Smooth muscle cell (in vitro differentiated cells): ENCODE measurements around the gene ADGRB3. TPM values are rescaled to one million over a fixed set of nuclear protein-coding genes. Genes with fewer than 3 reads are reported as not detected.

Source experiments
- DNase-seq: peaks from one replicate; lab custom pipeline; 2025; ENCODE audit not compliant: unreplicated experiment; lab: John Stamatoyannopoulos, UW
- H2AFZ ChIP-seq: fragments of 200-600 bp; sonication (generic); 2 replicates; pipeline ENCODE4 v1.6.0; 2016; ENCODE audit warnings: antibody characterized with exemption, low read depth, mild to moderate bottlenecking
- H3F3A ChIP-seq: fragments of 200-600 bp; sonication (generic); 2 replicates; pipeline ENCODE4 v1.6.0; 2017; ENCODE audit warnings: antibody characterized with exemption, low read depth
- H3K27ac ChIP-seq: fragments of 200-600 bp; sonication (generic); 2 replicates; pipeline ENCODE4 v1.5.1; 2016; ENCODE audit warnings: low read depth, mild to moderate bottlenecking
- H3K27me3 ChIP-seq: fragments of 200-600 bp; sonication (generic); 2 replicates; pipeline ENCODE4 v1.6.1; 2016; ENCODE audit warnings: low read depth, mild to moderate bottlenecking
- H3K36me3 ChIP-seq: fragments of 200-600 bp; sonication (generic); 2 replicates; pipeline ENCODE4 v1.5.1; 2016; ENCODE audit warnings: low read depth
- H3K4me1 ChIP-seq: fragments of 200-600 bp; sonication (generic); 2 replicates; pipeline ENCODE4 v1.5.1; 2016; ENCODE audit warnings: low read depth
- H3K4me2 ChIP-seq: fragments of 200-600 bp; sonication (generic); 2 replicates; pipeline ENCODE4 v1.6.0; 2016; ENCODE audit warnings: mild to moderate bottlenecking
- H3K4me3 ChIP-seq: fragments of 200-600 bp; sonication (generic); 2 replicates; pipeline ENCODE4 v1.5.1; 2016; ENCODE audit warnings: mild to moderate bottlenecking
- H3K79me2 ChIP-seq: fragments of 200-600 bp; sonication (generic); 2 replicates; pipeline ENCODE4 v1.6.0; 2016; ENCODE audit warnings: low read depth, mild to moderate bottlenecking
- H3K9ac ChIP-seq: fragments of 200-600 bp; sonication (generic); 2 replicates; pipeline ENCODE4 v1.6.0; 2016; ENCODE audit warnings: low read depth
- H3K9me3 ChIP-seq: fragments of 200-600 bp; sonication (generic); replicated peaks from 2 replicates; pipeline ENCODE4 v1.5.1; 2016; ENCODE audit warnings: low read depth
- H4K20me1 ChIP-seq: fragments of 200-600 bp; sonication (generic); 2 replicates; pipeline ENCODE4 v1.6.0; 2016; ENCODE audit warnings: low read depth
- WGBS: methylation state at CpG from one replicate; pipeline ENCODE4 v1.1.7; 2016; ENCODE audit warnings: low lambda C conversion rate; 5-methylcytosine and 5-hydroxymethylcytosine counted together
- polyA plus RNA-seq: library from polyadenylated mRNA; unstranded; fragments of >200 nt; fragmentation: Nextera tagmentation; extraction: Ambion mirVana; gene quantifications from 2 replicates; pipeline ENCODE4 v1.2.1, GENCODE V29; 2016
- total RNA-seq: library from RNA; depleted of rRNA; stranded (reverse); fragments of >200 nt; gene quantifications from 2 replicates; pipeline ENCODE4 v1.2.3, GENCODE V29; 2014
- TF ChIP-seq, protein P1 (sequence below): fragments of 200-600 bp; sonication (generic); IDR thresholded peaks from 2 replicates; pipeline ENCODE4 v1.5.1; 2017; ENCODE audit warnings: borderline replicate concordance, mild to moderate bottlenecking, antibody characterized with exemption; ENCODE audit not compliant: insufficient read depth, poor library complexity, severe bottlenecking

Gene ADGRB3
- total and polyA plus RNA-seq, 2 experiments from 2014 or later = 0.34 to 0.63 TPM

DNA sequence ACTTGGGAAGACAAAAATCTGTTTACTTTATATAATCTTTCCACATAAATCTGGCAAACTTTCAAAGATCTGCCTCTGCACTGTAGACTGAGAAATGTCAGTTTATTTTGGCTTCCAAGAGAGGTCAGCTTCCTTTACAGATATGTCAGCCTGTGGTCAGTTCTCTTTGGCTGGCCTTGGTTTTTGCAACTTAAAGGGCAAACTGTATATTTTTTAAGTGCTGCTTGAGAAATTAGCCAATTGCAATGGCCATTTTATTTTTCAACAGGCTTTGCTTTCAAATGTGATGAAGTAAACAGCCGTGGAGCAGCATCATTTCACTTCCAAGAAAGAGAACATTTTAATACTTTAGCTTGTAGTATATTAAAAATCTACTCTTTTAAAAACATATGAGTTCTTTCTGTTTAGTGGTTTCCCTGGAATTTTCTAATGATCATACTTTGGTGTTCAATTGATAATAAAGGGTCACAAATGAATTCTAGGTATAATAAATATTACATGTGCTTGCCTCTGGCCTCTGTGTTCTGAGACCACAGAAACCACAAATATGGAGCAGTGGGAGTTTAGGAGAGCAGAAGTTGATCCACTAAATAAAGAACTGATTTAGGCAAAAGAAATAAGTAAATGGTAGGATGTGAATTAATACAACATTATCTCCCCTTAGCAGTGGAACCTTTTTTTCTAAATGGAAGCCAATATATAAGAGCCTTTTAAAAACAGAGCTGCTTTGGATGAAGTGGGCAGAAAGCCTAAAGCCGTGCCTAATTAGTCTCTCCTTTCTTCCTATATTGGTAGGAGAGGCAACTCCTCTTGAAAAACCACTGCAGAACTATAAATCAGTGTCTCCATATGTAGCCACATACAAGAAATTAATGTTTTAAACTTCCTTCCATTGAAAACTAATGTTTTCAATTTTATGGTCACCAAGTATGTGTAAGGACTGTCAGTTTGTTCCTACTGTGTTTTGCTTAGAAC is 16.2 kb downstream of the ADGRB3 start:
- peak overlapping the region; percentile 69 for H3K4me2 ChIP-seq
- no peaks in the 10 kb centered on the region for H3K79me2 ChIP-seq
- no peak for DNase-seq
- H2AFZ ChIP-seq = no peak overlapping the region
- no peaks in the 10 kb centered on the region for H3F3A ChIP-seq
- no peaks in the 10 kb centered on the region for H3K36me3 ChIP-seq
- H4K20me1 ChIP-seq = no peaks in the 10 kb centered on the region
- H3K9me3 ChIP-seq = no peaks in the 10 kb centered on the region
- H3K9ac ChIP-seq = no peak overlapping the region
- peak overlapping the region; percentile 28 for H3K27ac ChIP-seq
- no peak overlapping the region for H3K4me3 ChIP-seq
- TF ChIP-seq, protein P1, sequence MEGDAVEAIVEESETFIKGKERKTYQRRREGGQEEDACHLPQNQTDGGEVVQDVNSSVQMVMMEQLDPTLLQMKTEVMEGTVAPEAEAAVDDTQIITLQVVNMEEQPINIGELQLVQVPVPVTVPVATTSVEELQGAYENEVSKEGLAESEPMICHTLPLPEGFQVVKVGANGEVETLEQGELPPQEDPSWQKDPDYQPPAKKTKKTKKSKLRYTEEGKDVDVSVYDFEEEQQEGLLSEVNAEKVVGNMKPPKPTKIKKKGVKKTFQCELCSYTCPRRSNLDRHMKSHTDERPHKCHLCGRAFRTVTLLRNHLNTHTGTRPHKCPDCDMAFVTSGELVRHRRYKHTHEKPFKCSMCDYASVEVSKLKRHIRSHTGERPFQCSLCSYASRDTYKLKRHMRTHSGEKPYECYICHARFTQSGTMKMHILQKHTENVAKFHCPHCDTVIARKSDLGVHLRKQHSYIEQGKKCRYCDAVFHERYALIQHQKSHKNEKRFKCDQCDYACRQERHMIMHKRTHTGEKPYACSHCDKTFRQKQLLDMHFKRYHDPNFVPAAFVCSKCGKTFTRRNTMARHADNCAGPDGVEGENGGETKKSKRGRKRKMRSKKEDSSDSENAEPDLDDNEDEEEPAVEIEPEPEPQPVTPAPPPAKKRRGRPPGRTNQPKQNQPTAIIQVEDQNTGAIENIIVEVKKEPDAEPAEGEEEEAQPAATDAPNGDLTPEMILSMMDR = no peak
- WGBS = 34% methylated on average over 2 of the region's 2 CpGs
- H3K4me1 ChIP-seq = peaks cover 3% of the 10 kb centered on the region
- no peaks in the 10 kb centered on the region for H3K27me3 ChIP-seq

DNA sequence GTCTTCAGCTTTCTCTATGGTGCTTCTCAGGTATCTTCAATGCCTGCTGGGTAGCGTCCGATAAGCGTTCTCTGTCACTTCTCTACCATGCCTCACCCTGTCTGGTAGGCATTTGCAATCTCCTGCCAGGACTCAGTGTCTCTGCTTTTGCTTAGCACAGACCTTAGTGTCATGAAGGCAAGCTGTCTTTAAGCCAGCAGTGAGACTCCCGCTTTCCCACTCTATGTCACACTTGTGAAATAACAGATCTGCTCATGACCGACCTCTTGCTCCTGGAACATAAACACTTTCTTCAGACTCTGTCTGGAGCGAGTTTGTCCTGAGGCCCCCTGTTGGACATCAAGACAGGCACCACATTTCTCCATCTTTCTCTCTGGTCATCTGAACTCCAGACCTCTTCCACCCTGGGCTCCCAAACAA is 17.0 kb downstream of the ADGRB3 start:
- H3K36me3 ChIP-seq = no peaks in the 10 kb centered on the region
- H3K9ac ChIP-seq = no peak overlapping the region
- WGBS = 63% methylated on average over 6 of the region's 6 CpGs
- H3K27ac ChIP-seq = no peak overlapping the region
- no peaks in the 10 kb centered on the region for H3K27me3 ChIP-seq
- H3K79me2 ChIP-seq = no peaks in the 10 kb centered on the region
- TF ChIP-seq, protein P1 = peak; percentile 20
- no peaks in the 10 kb centered on the region for H3F3A ChIP-seq
- no peaks in the 10 kb centered on the region for H3K9me3 ChIP-seq
- no peak overlapping the region for H3K4me3 ChIP-seq
- no peak for DNase-seq
- no peaks in the 10 kb centered on the region for H4K20me1 ChIP-seq
- H2AFZ ChIP-seq = no peak overlapping the region
- peaks cover 3% of the 10 kb centered on the region for H3K4me1 ChIP-seq
- H3K4me2 ChIP-seq = peak overlapping the region; percentile 69

DNA sequence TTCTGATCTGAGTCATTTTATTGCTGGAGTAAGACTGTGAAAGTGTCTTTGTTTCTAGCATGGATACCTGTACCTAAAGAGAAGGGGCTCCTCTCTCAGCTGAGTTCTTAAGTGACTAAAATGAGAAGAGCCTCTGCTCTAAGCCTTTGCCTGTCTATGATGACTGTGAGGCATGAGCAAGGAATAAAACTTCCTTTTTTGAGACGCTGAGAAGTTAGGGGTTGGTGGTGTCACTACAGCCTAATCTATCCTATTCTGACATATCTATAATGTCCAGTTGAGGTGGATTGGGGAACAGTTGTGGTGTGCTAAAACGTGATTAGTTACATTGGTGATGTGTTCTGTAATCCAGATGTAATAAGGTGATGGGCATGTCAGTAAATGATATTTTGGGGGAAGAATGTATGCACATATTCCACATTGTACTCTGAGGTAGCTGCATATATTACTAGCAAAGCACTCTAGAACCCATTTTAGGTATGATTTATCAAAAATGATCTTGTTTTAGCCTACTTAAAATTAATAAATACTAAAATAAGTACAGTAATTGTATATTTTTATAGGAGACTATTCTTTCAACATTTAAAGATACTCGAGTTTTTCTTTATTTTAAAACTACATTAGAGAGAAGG is 18.1 kb downstream of the ADGRB3 start:
- 83% methylated on average over 3 of the region's 3 CpGs for WGBS
- H3K79me2 ChIP-seq = no peaks in the 10 kb centered on the region
- TF ChIP-seq, protein P1 = no peak

More for the DNA sequence above, 18.1 kb downstream of the ADGRB3 start:
- no peak for DNase-seq
- no peaks in the 10 kb centered on the region for H3K36me3 ChIP-seq
- H4K20me1 ChIP-seq = no peaks in the 10 kb centered on the region
- H3F3A ChIP-seq = no peaks in the 10 kb centered on the region
- H3K4me3 ChIP-seq = no peak overlapping the region
- H3K9me3 ChIP-seq = no peaks in the 10 kb centered on the region
- H2AFZ ChIP-seq = no peak overlapping the region
- no peak overlapping the region for H3K27ac ChIP-seq
- no peak overlapping the region for H3K9ac ChIP-seq
- no peaks in the 10 kb centered on the region for H3K27me3 ChIP-seq
- H3K4me2 ChIP-seq = no peak overlapping the region
- H3K4me1 ChIP-seq = peaks cover 3% of the 10 kb centered on the region
